Testis (tissue), 2 donors: ENCODE results near the gene RAB11FIP5.
"Not testable (repeated sequence)": the region's sequence is repeated elsewhere in the genome, so short reads cannot be mapped to it uniquely, and the experiment has no call there.

Source experiments
- CTCF ChIP-seq, 3 experiments: fragments of 450-650 bp in 2 of 3; fragments of 200-600 bp in 1 of 3; sonication (generic) in 1 of 3; IDR thresholded peaks; one replicate each; pipeline ENCODE4 v1.5.1; 2016 to 2019; ENCODE audit warnings: antibody characterized with exemption in 3 of 3, mild to moderate bottlenecking in 2 of 3, moderate library complexity in 1 of 3
- POLR2A ChIP-seq: fragments of 450-650 bp; IDR thresholded peaks from one replicate; pipeline ENCODE4 v1.6.1; 2017; ENCODE audit warnings: antibody characterized with exemption, mild to moderate bottlenecking, moderate library complexity

GRCh38 chr2:73119611-73120239, 7.0 kb upstream of the RAB11FIP5 start:
- not testable (repeated sequence) for TF ChIP-seq CTCF (IDR thresholded peaks at IDR 0.05); POLR2A
